Measurements from ENCODE around the gene FAN1.

DNA sequence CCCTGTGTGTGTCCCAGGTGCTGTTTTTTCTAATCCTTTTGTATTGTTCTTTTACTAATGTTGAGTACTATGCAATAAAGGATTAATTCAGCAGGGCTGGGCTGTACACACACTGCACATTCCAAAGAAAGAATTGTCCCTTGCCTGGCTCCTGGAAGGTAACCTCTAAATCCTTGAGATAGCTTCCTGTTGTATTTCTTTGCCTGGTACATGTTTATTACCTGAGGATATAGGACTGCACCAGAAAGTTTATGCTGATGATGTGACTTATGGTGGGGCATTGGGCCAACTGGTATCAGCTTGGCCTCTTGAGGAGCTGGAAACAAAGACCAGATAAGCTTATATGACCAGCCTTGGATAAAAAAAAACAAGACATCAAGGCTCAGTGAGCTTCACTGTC is 26.6 kb upstream of the FAN1 start:
- TF ChIP-seq, protein P1, sequence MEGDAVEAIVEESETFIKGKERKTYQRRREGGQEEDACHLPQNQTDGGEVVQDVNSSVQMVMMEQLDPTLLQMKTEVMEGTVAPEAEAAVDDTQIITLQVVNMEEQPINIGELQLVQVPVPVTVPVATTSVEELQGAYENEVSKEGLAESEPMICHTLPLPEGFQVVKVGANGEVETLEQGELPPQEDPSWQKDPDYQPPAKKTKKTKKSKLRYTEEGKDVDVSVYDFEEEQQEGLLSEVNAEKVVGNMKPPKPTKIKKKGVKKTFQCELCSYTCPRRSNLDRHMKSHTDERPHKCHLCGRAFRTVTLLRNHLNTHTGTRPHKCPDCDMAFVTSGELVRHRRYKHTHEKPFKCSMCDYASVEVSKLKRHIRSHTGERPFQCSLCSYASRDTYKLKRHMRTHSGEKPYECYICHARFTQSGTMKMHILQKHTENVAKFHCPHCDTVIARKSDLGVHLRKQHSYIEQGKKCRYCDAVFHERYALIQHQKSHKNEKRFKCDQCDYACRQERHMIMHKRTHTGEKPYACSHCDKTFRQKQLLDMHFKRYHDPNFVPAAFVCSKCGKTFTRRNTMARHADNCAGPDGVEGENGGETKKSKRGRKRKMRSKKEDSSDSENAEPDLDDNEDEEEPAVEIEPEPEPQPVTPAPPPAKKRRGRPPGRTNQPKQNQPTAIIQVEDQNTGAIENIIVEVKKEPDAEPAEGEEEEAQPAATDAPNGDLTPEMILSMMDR (conservative IDR thresholded peaks at IDR 0.05), result no peak
- no peak for TF ChIP-seq EZH2 (IDR thresholded peaks at IDR 0.05; ENCODE audit: low read depth)

All from PC-9 (cell line).